Progenitor cell of endocrine pancreas (in vitro differentiated cells): ENCODE results near the gene NPHP3. TPM values are rescaled to one million over a fixed set of nuclear protein-coding genes. Genes with fewer than 3 reads are reported as not detected.

Experiments
- DNase-seq: peaks from one replicate; pipeline ENCODE4 v3.0.0; 2021; ENCODE audit warnings: low spot score; ENCODE audit not compliant: unreplicated experiment
- H3K27ac Mint-ChIP-seq: 2 replicates; pipeline ENCODE4 v1.8.0; 2021; ENCODE audit warnings: mild to moderate bottlenecking, moderate library complexity, mixed read lengths
- H3K27me3 Mint-ChIP-seq: 2 replicates; pipeline ENCODE4 v1.8.0; 2021; ENCODE audit warnings: mixed read lengths
- H3K36me3 Mint-ChIP-seq: 2 replicates; pipeline ENCODE4 v1.8.0; 2022; ENCODE audit warnings: mixed read lengths; ENCODE audit not compliant: insufficient read depth
- H3K4me1 Mint-ChIP-seq: 2 replicates; pipeline ENCODE4 v1.8.0; 2021; ENCODE audit warnings: low read depth, mixed read lengths
- H3K4me3 Mint-ChIP-seq: 2 replicates; pipeline ENCODE4 v1.8.0; 2021; ENCODE audit warnings: low read depth, mild to moderate bottlenecking, moderate library complexity, mixed read lengths
- H3K9me3 Mint-ChIP-seq: 2 replicates; pipeline ENCODE4 v1.8.0; 2021; ENCODE audit warnings: low read depth, mixed read lengths
- CTCF ChIP-seq: fragments of 200-600 bp; sonication (generic); IDR thresholded peaks from one replicate; pipeline ENCODE4 v1.5.0; 2021; ENCODE audit warnings: antibody characterized with exemption, mild to moderate bottlenecking; ENCODE audit not compliant: unreplicated experiment
- total RNA-seq: library from RNA; stranded (reverse); gene quantifications from 2 replicates; pipeline ENCODE4 v1.2.1, GENCODE V29; 2021

Gene NPHP3
- total RNA-seq, 1 donor from 2014 or later, result 24.8 TPM

- Mint-ChIP-seq H3K36me3 (no peaks in the 10 kb centered on the region), H3K27me3 (no peaks in the 10 kb centered on the region), H3K4me3 (no peak overlapping the region), H3K9me3 (no peaks in the 10 kb centered on the region), H3K27ac (no peak overlapping the region), H3K4me1 (no peaks in the 10 kb centered on the region)
- no peak for DNase-seq
- no peak for TF ChIP-seq CTCF
Measured at GRCh38 chr3:132635052-132635451, 87.2 kb downstream of the NPHP3 start.

Other genes starting within 250 kb of the NPHP3 start
- gene ACKR4, start 125.1 kb downstream of the NPHP3 start, total RNA-seq, result not detected in 2 replicates
- 14.2 and 14.8 TPM in 2 replicates for gene ACAD11, start 62.6 kb downstream of the NPHP3 start, total RNA-seq
- 40.9 and 42.7 TPM in 2 replicates for gene UBA5, start 62.1 kb downstream of the NPHP3 start, total RNA-seq